Measurements from ENCODE around the gene IGF2BP2.
"Not testable (repeated sequence)": the region's sequence is repeated elsewhere in the genome, so short reads cannot be mapped to it uniquely, and the experiment has no call there.

Gene IGF2BP2

GRCh38 chr3:185708392-185708791, 116.5 kb downstream of the IGF2BP2 start:
- DNase-seq, result no peak

GRCh38 chr3:185705498-185705897, 119.3 kb downstream of the IGF2BP2 start:
- no peak for DNase-seq

- DNase-seq, result peak; percentile 13
Observed at GRCh38 chr3:185702262-185703225, 122.3 kb downstream of the IGF2BP2 start.

- DNase-seq, result no peak
Observed at GRCh38 chr3:185701611-185702261, 123.1 kb downstream of the IGF2BP2 start.

- DNase-seq, result no peak
Observed at GRCh38 chr3:185699927-185700326, 124.9 kb downstream of the IGF2BP2 start.

GRCh38 chr3:185697228-185697627, 127.6 kb downstream of the IGF2BP2 start:
- not testable (repeated sequence) for DNase-seq

- DNase-seq, result no peak
Observed at GRCh38 chr3:185696039-185696438, 128.8 kb downstream of the IGF2BP2 start.

- DNase-seq, result no peak
Observed at GRCh38 chr3:185693985-185694653, 130.7 kb downstream of the IGF2BP2 start.

- DNase-seq, result no peak
Observed at GRCh38 chr3:185691622-185692021, 133.2 kb downstream of the IGF2BP2 start.

- DNase-seq, result peak; percentile 59
Observed at GRCh38 chr3:185687271-185687878, 137.5 kb downstream of the IGF2BP2 start.

- no peak for DNase-seq
Observed at GRCh38 chr3:185685231-185686035, 139.4 kb downstream of the IGF2BP2 start.

GRCh38 chr3:185680231-185680630, 144.6 kb downstream of the IGF2BP2 start:
- DNase-seq, result no peak

GRCh38 chr3:185678027-185678426, 146.8 kb downstream of the IGF2BP2 start:
- no peak for DNase-seq

GRCh38 chr3:185677146-185677829, 147.6 kb downstream of the IGF2BP2 start:
- DNase-seq, result peak; percentile 41

- no peak for DNase-seq
Observed at GRCh38 chr3:185667574-185667973, 157.3 kb downstream of the IGF2BP2 start.

- no peak for DNase-seq
Observed at GRCh38 chr3:185663929-185664328, 160.9 kb downstream of the IGF2BP2 start.

GRCh38 chr3:185661772-185662171, 163.1 kb downstream of the IGF2BP2 start:
- DNase-seq, result no peak

- DNase-seq, result not testable (repeated sequence)
Observed at GRCh38 chr3:185661296-185661695, 163.5 kb downstream of the IGF2BP2 start.

GRCh38 chr3:185659942-185660921, 164.6 kb downstream of the IGF2BP2 start:
- peak; percentile 73 for DNase-seq

GRCh38 chr3:185658943-185659342, 165.9 kb downstream of the IGF2BP2 start:
- DNase-seq, result no peak
